ENCODE results near the gene PDLIM1.

Gene PDLIM1

DNA sequence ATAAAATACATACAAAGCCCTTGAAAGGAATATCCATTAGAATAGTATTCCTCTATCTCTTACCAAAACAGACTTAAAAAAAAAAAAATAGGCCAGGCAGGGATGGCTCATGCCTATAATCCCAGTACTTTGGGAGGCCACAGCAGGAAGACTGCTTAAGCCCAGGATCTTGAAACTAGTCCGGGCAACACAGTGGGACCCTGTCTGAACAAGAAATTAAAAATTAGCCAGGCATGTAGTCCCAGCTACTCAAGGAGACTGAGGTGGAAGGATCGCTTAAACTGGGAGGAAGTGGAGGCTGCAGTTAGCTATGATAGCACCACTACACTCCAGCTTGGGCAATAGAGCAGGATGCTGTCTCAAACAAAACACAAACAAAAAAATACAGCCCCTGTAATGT lies 9.6 kb downstream of the PDLIM1 start:
- TF ChIP-seq, protein P1, sequence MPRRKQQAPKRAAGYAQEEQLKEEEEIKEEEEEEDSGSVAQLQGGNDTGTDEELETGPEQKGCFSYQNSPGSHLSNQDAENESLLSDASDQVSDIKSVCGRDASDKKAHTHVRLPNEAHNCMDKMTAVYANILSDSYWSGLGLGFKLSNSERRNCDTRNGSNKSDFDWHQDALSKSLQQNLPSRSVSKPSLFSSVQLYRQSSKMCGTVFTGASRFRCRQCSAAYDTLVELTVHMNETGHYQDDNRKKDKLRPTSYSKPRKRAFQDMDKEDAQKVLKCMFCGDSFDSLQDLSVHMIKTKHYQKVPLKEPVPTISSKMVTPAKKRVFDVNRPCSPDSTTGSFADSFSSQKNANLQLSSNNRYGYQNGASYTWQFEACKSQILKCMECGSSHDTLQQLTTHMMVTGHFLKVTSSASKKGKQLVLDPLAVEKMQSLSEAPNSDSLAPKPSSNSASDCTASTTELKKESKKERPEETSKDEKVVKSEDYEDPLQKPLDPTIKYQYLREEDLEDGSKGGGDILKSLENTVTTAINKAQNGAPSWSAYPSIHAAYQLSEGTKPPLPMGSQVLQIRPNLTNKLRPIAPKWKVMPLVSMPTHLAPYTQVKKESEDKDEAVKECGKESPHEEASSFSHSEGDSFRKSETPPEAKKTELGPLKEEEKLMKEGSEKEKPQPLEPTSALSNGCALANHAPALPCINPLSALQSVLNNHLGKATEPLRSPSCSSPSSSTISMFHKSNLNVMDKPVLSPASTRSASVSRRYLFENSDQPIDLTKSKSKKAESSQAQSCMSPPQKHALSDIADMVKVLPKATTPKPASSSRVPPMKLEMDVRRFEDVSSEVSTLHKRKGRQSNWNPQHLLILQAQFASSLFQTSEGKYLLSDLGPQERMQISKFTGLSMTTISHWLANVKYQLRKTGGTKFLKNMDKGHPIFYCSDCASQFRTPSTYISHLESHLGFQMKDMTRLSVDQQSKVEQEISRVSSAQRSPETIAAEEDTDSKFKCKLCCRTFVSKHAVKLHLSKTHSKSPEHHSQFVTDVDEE (CRISPR knock-in tag; IDR thresholded peaks at IDR 0.05) = no peak
- TF ChIP-seq ISL1 (CRISPR knock-in tag; IDR thresholded peaks at IDR 0.05) = no peak
- TF ChIP-seq ZFP30 (CRISPR knock-in tag; IDR thresholded peaks at IDR 0.05) = no peak
- no peak for TF ChIP-seq TOX (CRISPR knock-in tag; IDR thresholded peaks at IDR 0.05; ENCODE audit: borderline replicate concordance)
- no peak for TF ChIP-seq ZNF70 (CRISPR knock-in tag; IDR thresholded peaks at IDR 0.05)
- TF ChIP-seq, protein P2, sequence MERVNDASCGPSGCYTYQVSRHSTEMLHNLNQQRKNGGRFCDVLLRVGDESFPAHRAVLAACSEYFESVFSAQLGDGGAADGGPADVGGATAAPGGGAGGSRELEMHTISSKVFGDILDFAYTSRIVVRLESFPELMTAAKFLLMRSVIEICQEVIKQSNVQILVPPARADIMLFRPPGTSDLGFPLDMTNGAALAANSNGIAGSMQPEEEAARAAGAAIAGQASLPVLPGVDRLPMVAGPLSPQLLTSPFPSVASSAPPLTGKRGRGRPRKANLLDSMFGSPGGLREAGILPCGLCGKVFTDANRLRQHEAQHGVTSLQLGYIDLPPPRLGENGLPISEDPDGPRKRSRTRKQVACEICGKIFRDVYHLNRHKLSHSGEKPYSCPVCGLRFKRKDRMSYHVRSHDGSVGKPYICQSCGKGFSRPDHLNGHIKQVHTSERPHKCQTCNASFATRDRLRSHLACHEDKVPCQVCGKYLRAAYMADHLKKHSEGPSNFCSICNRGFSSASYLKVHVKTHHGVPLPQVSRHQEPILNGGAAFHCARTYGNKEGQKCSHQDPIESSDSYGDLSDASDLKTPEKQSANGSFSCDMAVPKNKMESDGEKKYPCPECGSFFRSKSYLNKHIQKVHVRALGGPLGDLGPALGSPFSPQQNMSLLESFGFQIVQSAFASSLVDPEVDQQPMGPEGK (CRISPR knock-in tag; IDR thresholded peaks at IDR 0.05; ENCODE audit: borderline replicate concordance) = no peak
- TF ChIP-seq ZC3H10 (CRISPR knock-in tag; IDR thresholded peaks at IDR 0.05) = no peak
- TF ChIP-seq, protein P3, sequence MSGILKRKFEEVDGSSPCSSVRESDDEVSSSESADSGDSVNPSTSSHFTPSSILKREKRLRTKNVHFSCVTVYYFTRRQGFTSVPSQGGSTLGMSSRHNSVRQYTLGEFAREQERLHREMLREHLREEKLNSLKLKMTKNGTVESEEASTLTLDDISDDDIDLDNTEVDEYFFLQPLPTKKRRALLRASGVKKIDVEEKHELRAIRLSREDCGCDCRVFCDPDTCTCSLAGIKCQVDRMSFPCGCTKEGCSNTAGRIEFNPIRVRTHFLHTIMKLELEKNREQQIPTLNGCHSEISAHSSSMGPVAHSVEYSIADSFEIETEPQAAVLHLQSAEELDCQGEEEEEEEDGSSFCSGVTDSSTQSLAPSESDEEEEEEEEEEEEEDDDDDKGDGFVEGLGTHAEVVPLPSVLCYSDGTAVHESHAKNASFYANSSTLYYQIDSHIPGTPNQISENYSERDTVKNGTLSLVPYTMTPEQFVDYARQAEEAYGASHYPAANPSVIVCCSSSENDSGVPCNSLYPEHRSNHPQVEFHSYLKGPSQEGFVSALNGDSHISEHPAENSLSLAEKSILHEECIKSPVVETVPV (CRISPR knock-in tag; IDR thresholded peaks at IDR 0.05) = no peak
- TF ChIP-seq, protein P4, sequence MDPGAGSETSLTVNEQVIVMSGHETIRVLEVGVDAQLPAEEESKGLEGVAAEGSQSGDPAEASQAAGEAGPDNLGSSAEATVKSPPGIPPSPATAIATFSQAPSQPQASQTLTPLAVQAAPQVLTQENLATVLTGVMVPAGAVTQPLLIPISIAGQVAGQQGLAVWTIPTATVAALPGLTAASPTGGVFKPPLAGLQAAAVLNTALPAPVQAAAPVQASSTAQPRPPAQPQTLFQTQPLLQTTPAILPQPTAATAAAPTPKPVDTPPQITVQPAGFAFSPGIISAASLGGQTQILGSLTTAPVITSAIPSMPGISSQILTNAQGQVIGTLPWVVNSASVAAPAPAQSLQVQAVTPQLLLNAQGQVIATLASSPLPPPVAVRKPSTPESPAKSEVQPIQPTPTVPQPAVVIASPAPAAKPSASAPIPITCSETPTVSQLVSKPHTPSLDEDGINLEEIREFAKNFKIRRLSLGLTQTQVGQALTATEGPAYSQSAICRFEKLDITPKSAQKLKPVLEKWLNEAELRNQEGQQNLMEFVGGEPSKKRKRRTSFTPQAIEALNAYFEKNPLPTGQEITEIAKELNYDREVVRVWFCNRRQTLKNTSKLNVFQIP (CRISPR knock-in tag; IDR thresholded peaks at IDR 0.05; ENCODE audit: borderline replicate concordance, low read depth) = no peak
- no peak for TF ChIP-seq ESRRG (CRISPR knock-in tag; IDR thresholded peaks at IDR 0.05)
- TF ChIP-seq OSR1 (CRISPR knock-in tag; IDR thresholded peaks at IDR 0.05) = no peak
- no peak for TF ChIP-seq SNAI2 (CRISPR knock-in tag; IDR thresholded peaks at IDR 0.05)
- TF ChIP-seq RARB (CRISPR knock-in tag; IDR thresholded peaks at IDR 0.05) = no peak
- no peak for TF ChIP-seq BACH2 (CRISPR knock-in tag; IDR thresholded peaks at IDR 0.05; ENCODE audit: borderline replicate concordance)
- no peak for ATAC-seq

DNA sequence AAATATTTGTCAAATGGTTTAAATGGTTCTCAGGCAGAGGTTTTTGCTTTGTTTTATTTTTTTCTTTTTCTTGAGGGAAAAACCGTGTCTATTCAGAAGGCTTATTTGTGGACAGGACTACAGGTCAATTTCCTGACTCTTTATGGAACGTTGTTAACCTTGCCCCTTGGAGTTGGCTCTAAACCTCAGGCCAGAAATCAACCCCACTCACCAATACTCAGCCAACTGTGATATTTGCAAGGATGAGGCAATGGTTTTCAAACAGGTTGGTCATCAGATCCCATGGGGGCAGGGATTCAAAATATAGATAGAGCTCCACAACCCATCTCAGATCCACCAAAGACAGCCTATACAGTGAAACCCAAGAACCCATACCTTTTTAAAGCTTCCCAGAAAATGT lies 10.2 kb downstream of the PDLIM1 start:
- no peak for TF ChIP-seq TOX (CRISPR knock-in tag; IDR thresholded peaks at IDR 0.05; ENCODE audit: borderline replicate concordance)
- no peak for TF ChIP-seq RARB (CRISPR knock-in tag; IDR thresholded peaks at IDR 0.05)
- TF ChIP-seq ZC3H10 (CRISPR knock-in tag; IDR thresholded peaks at IDR 0.05) = no peak
- no peak for TF ChIP-seq CSDC2 (CRISPR knock-in tag; IDR thresholded peaks at IDR 0.05)
- TF ChIP-seq TCF4 (CRISPR knock-in tag; IDR thresholded peaks at IDR 0.05; ENCODE audit: borderline replicate concordance) = no peak
- TF ChIP-seq ZNF8 (CRISPR knock-in tag; IDR thresholded peaks at IDR 0.05) = no peak
- no peak for TF ChIP-seq ZNF70 (CRISPR knock-in tag; IDR thresholded peaks at IDR 0.05)
- TF ChIP-seq, protein P3 (CRISPR knock-in tag; IDR thresholded peaks at IDR 0.05) = no peak
- TF ChIP-seq, protein P2 (CRISPR knock-in tag; IDR thresholded peaks at IDR 0.05; ENCODE audit: borderline replicate concordance) = no peak
- TF ChIP-seq, protein P5, sequence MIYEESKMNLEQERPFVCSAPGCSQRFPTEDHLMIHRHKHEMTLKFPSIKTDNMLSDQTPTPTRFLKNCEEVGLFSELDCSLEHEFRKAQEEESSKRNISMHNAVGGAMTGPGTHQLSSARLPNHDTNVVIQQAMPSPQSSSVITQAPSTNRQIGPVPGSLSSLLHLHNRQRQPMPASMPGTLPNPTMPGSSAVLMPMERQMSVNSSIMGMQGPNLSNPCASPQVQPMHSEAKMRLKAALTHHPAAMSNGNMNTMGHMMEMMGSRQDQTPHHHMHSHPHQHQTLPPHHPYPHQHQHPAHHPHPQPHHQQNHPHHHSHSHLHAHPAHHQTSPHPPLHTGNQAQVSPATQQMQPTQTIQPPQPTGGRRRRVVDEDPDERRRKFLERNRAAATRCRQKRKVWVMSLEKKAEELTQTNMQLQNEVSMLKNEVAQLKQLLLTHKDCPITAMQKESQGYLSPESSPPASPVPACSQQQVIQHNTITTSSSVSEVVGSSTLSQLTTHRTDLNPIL (CRISPR knock-in tag; IDR thresholded peaks at IDR 0.05; ENCODE audit: low read depth) = no peak
- no peak for ATAC-seq
